ENCODE data around the gene SOS1.
"Not testable (repeated sequence)": the region's sequence is repeated elsewhere in the genome, so short reads cannot be mapped to it uniquely, and the experiment has no call there.

The SOS1 gene

DNA sequence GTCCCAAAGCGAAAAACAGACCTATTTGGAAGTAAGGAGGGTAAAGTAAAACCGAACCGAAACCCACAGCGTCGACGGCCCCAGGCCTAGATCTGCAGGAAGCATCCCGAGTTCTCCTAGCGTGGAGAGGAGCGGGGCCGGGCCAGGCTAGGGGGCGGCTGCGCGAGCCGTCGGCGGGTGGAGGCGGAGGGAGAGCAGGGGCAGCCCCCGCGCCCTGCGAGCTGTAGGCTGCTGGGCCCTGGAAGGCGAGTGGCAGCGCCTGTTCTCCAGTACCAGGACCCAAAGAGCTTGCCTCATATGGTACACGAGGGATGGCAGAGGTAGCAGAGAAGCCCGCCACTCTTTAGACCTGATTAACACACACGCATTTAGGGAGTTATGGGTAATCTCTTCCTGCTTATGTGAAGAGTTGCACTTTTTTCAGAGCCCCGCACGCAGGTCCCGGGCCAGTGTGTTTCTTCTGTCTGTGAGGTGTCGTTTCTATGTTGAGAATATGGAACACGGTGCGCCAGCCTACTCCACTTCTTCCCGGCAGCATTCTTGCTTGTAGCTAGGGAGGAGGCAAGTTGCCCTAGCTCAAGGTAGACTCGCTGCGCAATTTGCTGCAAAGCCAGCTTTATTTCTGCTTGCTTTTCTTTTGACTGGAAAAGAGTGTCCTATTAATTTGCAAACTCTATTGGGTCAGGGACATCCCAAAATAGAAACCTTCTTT lies 160.1 kb downstream of the SOS1 start:
- peak in 1 of 4 experiments; percentile 2 for DNase-seq

DNA sequence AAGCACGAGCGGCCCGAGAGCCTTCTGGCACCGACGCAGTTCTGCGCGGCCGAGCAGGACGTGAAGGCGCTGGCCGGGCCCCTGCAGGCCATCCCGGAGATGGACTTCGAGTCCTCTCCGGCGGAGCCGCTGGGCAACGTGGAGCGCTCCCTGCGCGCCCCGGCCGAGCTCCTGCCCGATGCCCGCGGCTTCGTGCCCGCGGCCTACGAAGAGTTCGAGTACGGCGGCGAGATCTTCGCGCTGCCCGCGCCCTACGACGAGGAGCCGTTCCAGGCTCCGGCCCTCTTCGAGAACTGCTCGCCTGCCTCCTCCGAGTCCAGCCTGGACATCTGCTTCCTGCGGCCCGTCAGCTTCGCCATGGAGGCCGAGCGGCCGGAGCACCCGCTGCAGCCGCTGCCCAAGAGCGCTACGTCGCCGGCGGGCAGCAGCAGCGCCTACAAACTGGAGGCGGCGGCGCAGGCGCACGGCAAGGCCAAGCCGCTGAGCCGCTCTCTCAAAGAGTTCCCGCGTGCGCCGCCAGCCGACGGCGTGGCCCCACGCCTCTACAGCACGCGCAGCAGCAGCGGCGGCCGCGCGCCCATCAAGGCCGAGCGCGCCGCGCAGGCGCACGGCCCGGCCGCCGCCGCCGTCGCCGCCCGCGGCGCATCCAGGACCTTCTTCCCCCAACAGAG lies 160.8 kb downstream of the SOS1 start:
- DNase-seq, result peak in 2 of 4 experiments; percentile 9 to 43

DNA sequence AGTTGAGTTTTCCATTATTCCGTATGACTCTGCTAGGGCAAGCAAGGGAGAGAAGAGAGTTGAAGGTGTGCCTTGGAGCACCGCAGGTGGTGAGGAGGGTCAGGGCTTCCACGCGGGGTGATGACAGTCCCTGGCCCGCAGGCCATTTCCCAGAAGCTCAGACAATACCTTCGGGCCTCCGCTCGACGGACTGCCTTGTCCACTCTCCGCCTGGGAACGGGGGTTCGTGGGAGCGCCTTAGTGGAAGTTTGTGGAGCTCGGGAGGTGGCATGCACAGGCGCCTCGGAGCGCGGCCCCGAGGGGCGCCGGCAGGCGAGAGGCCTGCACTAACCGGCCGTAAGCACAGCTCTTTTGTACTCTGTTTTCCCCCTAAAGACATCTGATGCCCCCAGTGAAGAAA lies 161.4 kb downstream of the SOS1 start:
- DNase-seq, result no peak

- DNase-seq, result no peak
Observed at GRCh38 chr2:38957972-38958371, 162.9 kb downstream of the SOS1 start.

GRCh38 chr2:38951766-38952165 lies 169.1 kb downstream of the SOS1 start:
- DNase-seq, result no peak

DNA sequence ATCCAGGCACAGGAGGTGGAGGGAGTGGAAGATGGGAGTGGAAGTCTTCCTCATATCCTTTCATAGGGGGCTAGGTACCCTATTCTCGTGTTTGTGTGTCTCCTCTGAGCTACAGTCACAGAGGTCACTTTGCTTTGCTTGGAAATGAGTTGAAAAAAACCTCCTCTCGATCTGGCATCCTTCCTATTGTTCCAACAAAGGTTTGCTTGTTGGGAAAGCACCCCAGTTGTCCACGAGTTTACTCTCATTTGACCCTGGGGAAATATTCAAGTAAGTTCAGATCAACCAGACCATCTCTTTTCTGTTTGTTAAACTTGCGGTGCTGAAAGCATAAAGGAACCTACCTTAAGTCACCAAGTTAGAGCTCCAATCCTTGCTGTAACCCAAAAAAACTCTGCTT lies 171.9 kb downstream of the SOS1 start:
- no peak for DNase-seq

- no peak for DNase-seq
Observed at GRCh38 chr2:38948387-38948882, 172.4 kb downstream of the SOS1 start.

GRCh38 chr2:38947241-38948239 lies 173.3 kb downstream of the SOS1 start:
- peak in 3 of 4 experiments; percentile 3 to 33 (median 5) for DNase-seq

GRCh38 chr2:38945911-38946310 lies 174.9 kb downstream of the SOS1 start:
- no peak for DNase-seq

GRCh38 chr2:38945372-38945771 lies 175.5 kb downstream of the SOS1 start:
- DNase-seq, result no peak

DNA sequence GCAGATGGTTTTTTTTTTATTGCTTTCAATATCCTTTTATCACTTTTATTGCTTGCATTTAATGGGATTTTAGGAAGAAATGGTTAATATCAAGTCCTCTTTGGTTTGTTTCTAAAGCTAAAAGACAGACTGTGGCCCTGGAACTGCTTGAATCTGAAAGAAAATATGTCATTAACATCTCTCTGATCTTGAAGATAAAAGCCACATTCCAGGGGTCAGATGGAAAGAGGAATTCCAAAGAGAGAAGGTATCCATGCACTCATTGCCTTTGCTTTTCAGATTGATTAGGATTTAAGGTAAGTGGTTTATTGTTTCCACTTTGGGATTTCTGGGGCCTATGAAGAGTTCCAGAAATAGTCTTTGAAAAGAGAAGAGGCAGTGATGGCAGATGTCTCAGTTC lies 177.1 kb downstream of the SOS1 start:
- DNase-seq, result no peak

DNA sequence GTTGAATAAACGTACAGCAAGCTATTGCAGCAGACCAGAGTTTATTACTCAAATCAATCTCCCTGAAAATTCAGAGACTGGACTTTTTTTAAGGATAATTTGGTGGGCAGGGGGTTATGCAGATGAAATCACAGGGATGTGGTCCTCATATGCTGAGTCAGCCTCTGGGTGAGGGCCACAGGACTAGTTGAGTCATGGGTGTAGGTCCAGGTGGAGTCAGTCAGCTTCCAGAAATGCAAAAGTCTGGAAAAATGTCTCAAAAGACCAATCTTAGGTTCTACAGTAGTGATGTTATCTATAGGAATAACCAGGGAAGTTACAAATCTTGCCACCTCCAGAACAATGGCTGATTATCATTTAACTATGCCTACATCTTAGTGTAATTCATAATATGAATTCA lies 180.1 kb downstream of the SOS1 start:
- no peak for DNase-seq

GRCh38 chr2:38937548-38937947 lies 183.3 kb downstream of the SOS1 start:
- DNase-seq, result no peak

DNA sequence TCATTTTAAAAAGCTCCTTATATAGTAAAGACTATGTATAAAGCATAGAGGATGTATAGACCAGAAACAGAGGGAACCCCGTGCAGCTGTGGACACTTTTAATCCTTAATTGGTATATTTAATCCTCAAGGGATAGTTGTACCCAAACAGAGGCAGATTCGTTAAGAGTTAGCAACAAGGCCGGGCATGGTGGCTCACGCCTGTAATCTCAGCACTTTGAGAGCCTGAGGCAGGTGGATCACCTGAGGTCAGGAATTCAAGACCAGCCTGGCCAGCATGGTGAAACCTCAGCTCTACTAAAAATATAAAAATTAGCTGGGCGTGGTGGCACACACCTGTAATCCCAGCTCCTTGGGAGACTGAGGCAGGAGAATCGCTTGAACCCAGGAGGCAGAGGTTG lies 184.3 kb downstream of the SOS1 start:
- not testable (repeated sequence) for DNase-seq

- DNase-seq, result no peak
Observed at GRCh38 chr2:38935568-38936172, 185.2 kb downstream of the SOS1 start.

DNA sequence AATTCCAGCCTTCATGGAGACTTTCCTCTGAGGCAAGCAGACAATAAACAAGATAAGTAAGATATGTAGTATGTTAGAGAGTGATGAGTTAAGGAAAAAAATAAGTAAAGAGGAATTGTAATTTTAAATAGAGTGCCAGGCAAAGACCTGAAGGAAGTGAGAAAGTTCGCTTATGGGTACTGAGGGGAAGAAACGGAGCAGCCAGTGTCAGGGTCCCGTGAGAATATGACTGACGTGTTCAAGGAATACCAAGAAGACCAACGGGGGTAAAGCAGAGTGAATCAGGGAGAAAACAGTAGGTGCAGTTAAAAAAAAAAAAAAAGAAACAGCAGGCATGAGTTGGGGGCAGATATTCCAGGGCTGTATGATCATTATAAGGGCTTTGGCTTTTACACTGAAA lies 186.1 kb downstream of the SOS1 start:
- DNase-seq, result no peak

DNA sequence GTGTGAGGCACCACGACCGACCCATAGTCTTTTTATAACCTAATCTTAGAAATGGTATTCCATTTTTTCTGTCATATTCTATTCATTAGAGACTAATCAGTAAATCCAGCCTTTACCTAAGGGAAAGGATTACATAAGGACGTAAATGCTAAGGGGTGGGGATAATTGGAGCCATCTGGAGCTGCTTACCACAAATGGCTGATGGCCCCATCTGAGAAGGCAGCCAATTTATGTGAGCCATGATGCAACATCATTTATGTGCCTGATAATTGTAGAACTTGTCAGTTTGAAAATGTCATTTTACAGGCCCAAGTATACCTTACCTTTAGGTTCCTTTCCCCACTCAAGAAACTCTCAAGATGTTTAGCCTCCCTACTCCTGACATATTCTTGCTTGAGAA lies 187.2 kb downstream of the SOS1 start:
- no peak for DNase-seq

DNA sequence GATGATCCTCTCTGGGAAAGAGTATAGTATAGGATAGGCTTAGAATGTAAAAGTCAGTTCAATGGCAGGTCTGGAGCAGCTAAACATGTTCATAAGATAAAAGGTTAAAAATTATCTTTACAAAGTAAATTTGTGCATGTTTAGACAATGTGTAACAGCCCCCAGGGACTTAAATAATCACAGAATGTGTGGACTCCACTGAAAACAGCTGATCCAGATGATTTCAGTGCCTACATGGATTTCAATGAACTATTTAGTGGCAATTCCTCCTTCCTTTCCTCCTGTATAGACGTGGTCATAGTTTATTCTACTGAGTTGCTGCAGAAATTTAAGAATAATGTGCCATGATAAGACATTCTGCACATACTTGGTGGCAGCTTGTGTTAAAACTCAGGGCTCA lies 188.3 kb downstream of the SOS1 start:
- no peak for DNase-seq
